HG03039 (cell line): ENCODE measurements around the gene OVOL1.
"Not testable (repeated sequence)": the region's sequence is repeated elsewhere in the genome, so short reads cannot be mapped to it uniquely, and the experiment has no call there.

Experiments used
- ATAC-seq: cut with Tn5 transposase; IDR thresholded peaks from one replicate; pipeline ENCODE4 v1.9.1; 2021; ENCODE audit warnings: mild to moderate bottlenecking, moderate library complexity; ENCODE audit not compliant: unreplicated experiment

OVOL1 gene

DNA sequence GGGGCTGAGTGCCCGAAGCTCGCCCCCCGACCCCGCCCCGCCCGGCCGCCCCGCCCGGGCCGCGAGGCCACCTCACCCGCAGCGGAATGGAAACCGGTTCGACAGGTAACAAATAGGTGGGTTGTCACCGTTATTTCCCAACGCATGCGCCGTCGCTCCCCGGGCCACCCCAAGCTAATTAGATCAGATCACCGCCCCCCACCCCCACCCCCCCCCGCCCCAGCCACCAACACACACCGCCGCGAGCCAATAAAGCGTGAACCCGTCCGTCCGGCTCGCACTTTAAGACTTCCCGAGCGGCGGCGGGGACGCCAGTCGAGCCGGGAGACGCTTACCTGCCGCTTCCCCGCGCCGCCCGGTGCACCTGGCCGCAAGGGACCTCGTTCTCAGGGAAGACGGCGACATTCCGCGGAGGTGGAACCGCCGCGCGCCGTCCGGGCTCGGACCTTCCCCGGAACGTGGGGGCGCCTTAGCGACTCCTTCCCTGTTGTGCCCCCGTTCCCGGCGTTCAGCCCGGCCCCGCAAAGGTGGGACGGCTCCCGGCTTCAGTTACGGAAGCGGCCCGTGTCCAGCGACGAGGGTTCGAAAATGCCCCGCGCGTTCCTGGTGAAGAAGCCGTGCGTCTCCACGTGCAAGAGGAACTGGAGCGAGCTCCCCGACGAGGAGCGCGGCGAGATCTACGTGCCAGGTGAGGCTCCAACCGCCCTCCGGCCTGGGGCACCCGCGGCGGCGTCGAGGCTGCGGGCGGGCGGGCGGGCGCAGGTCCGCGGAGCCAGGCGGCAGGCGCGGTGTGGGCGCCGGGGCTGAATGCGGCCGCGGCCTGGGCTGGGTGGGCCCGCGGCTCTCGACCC lies at the start of gene OVOL1:
TSS of gene OVOL1 (plus strand) at position 278 of the 851 bp plus-strand sequence. CDS start at position 589, 311 bp downstream.
- no peak for ATAC-seq

DNA sequence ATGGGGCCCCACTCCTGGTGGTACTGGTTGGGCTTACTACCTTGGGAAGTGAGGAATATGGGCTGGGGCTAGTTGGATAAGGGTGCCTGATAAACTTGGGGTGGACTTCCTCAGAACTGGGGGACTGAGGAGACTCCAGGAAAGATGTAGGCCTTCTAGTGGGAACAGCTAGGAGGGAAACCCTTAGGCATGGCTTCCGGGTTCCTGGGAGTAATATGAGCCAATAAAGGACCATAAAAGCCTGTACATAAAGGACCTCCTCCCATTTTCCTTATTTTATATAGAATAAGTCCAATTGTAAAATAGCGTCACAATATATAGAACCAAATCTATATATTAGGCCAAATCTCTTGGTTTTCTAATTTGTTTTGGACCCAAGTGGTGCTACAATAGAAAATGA lies 47.8 kb upstream of the OVOL1 start:
- ATAC-seq, result no peak

DNA sequence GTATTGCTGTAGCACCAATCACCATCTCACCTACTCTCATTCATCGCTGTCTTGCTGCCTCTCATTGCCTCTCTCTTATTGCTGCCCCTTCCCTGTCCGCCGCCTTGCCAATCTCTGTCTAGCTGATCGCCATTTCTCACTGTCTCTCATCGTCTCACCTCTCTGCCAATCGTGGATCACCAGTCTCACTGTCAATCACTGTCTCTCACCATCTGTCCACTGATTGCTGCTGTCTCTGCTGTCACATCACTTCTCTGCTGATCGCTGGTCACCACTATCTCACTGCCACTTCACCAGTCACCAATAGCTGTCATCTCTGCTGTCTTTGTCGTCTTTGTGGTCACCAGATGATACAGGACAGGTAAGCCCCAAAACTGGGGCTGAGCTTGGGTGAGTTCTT lies 45.7 kb upstream of the OVOL1 start:
- no peak for ATAC-seq

DNA sequence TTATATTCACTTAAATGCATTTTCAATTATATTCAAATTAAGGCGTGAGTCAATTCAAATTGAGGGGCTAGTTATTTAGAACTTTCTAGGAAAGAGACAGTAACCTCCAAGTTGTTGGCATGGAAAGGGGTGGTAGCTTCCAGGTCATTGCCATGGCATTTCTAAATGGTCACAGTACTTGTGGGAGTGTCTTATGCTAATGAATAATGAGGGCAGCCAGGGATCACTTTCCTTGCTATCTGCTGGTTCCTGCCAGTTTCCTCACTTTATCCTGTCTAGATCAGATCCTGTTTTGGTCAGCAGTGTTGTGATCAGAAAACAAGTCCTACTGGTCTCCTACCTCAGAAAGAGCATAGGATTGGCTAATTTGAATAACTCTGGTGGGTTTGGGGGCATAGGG lies 44.5 kb upstream of the OVOL1 start:
- no peak for ATAC-seq

DNA sequence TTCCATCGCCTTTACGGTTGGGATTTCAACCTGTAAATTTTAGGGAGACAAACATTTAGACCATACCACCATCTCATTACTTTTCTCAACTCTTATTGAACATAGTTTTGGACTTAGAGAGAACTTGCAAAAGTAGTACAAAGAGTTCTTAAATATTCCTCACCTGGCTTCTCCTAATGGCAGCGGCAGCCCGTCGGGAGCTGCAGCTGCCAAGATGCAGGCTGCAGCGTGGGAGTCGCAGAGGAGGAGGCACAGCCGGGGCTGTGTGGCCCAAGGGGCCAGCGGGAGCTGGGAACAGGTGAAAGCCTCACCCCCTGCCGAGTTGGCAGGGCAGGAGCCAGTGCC lies 43.2 kb upstream of the OVOL1 start:
- ATAC-seq, result no peak

DNA sequence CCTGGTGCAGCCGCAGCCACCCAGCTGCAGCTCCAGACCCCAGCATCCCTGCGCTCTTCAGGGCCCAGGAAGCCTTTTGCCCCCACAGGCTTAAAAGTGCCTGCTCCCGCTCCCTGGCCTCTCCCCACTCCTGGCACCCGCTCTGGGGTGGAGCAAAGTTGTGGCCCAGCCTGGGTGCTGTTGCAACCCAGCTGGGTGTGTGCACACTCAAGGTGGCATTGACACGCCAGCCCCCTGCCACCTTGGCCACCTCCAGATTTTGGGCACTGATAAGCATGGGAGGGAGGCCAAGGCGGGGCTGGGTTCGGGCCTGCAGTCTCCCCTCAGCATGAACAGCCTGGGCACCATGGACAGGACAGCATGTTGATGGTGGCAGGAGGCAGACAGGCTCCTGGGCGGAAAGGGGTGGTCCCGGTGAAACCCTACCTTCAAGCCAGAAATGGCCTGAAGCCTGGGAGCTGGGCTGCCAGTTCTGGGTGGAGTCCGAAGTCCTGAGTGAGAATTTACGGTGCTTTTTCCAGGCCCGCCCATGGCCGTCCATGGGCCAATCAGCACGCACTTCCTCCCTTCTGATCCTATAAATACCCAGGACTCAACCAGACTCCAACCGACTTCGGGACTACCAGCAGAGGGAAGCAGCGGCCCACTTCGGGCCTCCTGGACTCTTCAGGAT lies 42.7 kb upstream of the OVOL1 start:
- ATAC-seq, result no peak

DNA sequence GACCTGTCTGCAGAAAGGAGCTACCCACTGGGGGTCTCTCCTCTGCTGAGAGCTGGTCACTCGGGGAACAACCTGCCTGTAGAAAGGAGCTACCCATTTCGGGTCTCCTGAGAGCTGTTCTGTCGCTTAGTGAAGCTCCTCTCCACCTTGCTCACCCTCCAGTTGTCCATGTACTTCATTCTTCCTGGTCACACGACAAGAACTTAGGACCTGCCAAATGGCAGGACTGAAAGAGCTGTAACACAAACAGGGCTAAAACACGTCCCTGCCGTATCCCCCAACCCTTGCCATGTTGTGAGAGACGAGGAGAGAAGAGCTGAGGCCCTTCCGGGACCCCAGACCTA lies 42.2 kb upstream of the OVOL1 start:
- ATAC-seq, result no peak

DNA sequence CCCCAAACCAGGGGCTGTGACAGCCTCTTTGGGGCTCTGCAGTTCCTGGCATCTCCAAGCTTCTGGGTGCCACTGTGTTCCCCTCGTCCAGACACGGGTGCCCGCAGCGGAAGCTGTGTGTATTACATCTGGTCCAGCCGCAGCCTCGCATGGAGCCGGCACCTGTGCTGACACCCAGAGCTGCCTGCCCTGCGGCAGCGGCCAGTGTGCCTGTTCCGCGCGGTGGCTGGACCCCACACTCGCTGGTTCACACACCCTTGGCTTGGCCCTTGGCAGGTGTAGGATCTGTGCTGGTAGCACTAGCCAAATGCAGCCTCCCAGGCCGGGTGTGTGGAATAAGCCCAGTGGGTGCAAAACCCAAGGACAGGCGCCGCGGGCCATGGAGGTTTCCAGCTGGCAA lies 41.8 kb upstream of the OVOL1 start:
- no peak for ATAC-seq

DNA sequence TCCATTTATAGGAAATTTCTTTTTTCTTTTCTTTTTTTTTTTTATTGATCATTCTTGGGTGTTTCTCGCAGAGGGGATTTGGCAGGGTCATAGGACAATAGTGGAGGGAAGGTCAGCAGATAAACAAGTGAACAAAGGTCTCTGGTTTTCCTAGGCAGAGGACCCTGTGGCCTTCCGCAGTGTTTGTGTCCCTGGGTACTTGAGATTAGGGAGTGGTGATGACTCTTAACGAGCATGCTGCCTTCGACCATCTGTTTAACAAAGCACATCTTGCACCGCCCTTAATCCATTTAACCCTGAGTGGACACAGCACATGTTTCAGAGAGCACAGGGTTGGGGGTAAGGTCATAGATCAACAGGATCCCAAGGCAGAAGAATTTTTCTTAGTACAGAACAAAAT lies 24.7 kb upstream of the OVOL1 start:
- not testable (repeated sequence) for ATAC-seq

DNA sequence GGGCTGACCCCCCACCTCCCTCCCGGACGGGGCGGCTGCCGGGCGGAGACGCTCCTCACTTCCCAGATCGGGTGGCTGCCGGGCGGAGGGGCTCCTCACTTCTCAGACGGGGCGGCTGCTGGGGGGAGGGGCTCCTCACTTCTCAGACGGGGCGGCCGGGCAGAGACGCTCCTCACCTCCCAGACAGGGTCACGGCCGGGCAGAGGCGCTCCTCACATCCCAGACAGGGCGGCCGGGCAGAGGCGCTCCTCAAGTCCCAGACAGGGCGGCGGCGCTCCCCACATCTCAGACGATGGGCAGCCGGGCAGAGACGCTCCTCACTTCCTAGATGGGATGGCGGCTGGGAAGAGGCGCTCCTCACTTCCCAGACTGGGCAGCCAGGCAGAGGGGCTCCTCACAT lies 24.0 kb upstream of the OVOL1 start:
- ATAC-seq, result not testable (repeated sequence)

DNA sequence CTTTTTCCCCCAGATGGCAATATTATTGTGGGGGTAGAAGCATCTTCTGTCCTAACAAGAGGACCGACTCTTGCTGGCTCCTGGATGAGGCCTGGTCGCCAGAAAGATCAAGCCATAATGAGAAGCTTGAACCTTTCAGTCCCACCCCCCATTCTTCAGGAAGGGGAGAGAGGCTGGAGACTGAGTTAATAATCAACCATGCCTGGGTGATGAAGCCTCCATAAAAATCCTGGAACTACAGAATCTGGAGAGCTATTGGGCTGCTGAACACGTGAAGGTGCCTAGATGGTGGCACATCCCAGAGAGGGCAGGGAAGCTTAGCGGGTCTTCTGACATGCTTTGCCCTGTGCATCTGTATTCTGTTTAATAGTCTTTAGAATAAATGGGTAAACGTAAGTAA lies 22.4 kb upstream of the OVOL1 start:
- ATAC-seq, result no peak

DNA sequence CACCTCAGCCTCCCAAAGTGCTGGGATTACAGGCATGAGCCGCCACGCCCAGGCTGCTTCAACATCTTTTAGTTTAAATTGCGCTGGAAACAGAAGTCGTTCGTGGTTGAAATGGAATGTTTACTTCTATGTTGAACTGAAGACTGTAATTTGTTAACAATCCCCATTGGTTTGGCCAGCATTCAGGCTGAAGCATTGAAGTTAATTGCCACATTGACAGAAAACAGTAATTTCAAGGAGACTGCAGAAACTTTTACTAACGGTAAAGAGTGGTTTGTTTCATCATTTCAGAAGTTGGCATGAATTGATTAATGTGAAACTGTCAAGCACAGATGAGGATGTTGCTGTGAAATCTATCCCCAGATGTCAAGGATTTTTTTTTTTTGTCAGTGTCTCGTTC lies 20.3 kb upstream of the OVOL1 start:
- ATAC-seq, result no peak

DNA sequence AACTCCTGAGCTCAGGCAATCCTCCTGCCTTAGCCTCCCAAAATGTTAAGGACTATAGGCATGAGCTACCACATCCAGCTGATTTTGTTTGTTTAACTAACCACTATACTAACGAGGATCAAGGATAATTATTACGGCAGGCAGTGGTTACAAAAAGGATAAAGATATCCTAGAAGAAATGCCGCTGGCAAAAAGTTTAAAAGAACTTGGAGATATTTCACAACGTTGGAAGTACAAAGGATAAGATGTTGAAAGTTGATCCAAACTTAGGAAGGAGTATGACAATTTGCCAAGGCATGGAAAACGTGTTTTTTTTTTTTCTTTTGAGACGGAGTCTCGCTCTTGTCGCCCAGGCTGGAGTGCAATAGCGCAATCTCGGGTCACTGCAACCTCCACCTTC lies 19.5 kb upstream of the OVOL1 start:
- no peak for ATAC-seq

DNA sequence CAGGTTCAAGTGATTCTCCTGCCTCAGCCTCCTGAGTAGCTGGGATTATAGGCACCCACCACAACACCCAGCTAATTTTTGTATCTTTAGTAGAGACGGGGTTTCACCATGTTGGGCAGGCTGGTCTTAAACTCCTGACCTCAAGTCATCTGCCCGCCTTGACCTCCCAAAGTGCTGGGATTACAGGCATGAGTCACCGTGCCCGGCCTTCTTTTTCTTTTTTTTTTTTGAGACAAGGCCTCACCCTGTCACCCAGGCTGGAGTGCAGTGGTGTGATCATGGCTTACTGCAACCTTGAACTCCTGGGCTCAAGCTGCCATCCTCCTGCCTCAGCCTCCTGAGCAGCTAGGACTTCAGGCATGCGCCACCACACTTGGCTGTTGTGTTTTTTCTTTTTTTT lies 19.1 kb upstream of the OVOL1 start:
- not testable (repeated sequence) for ATAC-seq

DNA sequence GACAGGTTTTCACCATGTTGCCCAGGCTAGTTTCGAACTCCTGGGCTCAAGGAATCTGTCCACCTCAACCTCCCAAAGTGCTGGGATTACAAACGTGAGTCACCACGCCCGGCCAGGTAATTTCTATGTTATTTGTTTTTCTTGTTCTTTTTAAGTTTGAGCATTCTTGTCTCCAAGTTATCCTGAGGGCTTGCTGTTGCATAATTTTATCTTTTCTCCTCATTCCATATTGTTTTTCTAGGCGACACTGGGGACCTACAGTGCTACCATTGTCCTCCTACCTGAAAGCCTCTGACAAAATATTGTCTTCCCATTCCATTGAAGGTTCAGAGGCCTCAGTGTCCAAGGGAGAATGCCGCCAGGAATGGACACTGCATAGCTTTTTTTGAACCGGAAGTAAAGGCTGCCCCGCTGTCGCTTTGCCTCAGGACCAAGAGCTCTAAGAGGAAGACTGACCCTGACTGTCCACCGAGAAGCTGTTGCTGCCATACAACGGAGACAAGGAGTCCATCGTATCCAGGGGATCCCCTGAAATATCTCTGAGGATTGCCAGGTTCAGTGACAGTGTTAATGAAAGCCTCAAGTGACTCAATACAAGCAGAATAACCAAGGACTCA lies 15.8 kb upstream of the OVOL1 start:
- no peak for ATAC-seq

DNA sequence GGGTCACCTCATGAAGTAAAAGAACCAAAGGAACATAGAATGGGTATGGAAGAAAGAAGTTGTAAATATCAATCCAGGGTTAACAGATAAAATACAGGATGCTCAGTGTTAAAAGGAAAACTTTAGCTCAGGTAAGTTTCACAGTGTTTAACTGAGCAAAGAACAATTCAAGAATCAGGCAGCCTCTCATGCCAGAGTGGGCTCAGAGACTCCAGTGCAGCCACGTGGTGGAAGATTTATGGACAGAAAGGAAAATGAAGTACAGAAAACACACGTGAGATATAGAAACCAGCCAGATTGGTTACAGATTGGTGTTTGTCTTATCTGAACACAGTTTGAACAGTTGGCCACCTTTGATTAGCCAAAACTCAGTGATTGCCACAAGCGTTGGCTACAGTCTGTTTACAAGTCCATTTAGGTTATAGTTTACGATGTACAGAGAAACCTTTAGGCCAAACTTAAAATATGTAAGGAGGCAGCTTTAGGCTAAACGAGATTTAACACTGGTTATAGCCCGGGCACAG lies 15.2 kb upstream of the OVOL1 start:
- no peak for ATAC-seq

DNA sequence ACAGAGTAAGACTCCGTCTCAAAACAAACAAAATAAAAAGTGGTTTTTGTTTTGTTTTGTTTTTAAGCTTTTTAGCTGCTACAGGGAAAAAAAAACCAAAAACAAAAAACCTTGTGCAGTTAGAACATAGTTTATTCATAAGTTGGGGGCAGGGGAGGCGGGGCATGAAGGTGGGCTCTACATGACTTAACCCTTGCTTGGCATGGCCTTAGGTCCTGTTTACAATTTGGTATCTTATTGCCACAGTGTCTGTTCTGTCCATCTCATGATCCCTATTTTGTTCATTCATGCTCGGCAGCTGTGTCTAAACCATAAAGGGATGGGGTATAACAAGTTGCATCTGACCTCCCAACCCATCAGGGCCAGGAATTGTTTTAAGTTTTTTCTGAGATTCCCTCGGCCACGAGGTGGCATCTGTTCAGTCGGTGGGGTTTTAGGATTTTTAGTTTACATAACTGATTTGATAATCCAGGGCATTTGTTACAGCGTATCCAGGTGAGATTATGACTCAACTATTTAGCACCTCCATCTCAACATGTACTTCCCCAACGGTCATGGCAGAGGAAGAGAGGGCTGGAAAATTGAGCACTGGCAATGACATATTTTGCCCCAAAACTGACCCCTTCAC lies 13.0 kb upstream of the OVOL1 start:
- ATAC-seq, result no peak

DNA sequence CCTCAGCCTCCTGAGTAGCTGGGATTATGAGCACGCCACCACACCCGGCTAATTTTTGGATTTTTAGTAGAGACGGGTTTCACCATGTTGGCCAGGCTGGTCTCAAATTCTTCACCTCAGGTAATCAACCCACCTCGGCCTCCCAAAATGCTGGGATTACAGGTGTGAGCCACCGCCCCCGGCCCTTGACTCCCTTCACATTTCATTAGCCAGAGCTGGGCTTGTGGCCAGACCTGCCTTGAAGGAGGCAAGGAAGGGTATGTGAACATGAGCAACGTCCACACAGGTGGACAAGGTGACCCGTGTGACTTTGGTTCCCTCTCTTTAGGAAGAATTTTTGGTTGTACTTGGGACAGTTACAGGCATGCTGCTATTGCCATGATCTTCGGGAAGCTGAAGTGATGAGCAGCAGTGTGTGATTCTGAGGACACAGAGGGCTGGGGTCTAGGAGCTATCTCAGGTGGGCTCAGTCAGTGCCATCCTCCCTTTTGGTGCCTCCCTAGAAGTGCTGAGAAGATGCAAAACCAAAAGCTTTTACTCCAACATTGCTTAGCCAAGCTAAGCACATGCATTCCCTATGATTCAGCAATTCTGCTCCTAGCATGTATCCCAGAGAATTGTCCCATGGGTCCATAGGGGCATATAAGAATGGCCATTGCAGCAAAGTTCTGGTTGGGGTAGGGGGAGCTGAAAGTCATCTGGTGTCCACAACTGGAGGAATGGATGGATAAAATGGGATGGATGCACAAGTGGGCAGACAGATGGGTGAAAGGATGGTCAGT lies 12.1 kb upstream of the OVOL1 start:
- no peak for ATAC-seq

DNA sequence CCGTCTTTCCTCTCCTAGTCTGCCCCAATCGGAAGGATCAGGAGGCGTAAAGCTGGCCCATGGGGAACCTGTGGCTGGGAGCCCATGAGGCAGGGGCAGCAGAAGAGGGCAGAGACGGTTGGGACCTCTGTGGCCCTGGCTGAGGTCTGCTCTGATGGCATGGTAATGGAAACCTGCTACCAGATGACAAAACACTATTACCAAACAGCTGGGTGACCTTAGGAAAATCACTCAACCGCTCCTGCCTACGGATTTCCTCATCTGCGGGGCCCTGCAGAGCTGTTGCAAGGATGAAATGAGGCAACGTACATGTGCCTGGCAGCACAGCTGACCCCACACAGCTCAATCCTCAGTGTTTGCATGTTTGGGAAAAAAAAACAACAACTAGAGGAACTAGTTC lies 10.7 kb upstream of the OVOL1 start:
- ATAC-seq, result no peak

DNA sequence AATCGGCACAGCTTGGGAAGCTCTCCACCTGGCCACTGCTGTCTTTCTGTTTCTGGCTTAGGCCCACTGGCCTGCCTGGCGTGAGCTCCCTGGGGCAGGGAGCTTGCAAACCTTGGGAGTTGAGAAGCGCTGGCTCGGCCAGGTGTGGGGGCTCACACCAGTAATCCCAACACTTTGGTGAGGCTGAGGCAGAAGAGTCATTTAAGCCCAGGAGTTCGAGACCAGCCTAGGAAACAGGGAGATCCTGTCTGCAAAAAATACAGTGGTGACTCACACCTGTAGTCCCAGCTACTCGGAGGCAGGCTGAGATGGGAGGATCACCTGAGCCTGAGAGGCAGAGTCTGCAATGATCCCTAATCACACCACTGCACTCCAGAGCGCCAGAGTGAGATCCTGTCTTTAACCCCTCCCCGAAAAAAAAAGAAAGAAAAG lies 10.1 kb upstream of the OVOL1 start:
- no peak for ATAC-seq

DNA sequence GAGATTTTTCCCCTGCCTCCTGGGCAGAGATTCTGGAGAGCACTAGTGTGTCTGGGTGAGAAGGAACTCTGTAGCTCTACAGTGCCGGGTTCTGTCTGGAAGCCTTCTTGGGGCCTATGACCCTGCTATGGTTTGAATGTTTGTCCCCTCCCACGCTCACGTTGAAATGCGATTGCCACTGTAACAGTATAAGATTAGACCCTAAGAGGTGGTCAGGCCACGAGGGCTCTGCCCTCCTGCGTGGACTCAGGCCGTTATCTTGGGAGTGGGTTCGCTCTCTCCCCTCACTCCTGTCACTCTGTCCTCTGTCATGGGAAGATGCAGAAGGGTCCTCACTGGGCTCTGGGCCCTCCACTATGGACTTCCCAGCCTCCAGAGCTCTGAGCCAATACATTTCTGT lies 9.6 kb upstream of the OVOL1 start:
- no peak for ATAC-seq
